ENCODE measurements around the gene PRR35. TPM values are rescaled to one million over a fixed set of nuclear protein-coding genes. Genes with fewer than 3 reads are reported as not detected.

The PRR35 gene
- polyA plus RNA-seq, 1 donor (not counting 4 experiments of a cell fraction or from before 2014, with no cell fraction given), result not detected

GRCh38 chr16:578870-579405, 18.7 kb downstream of the PRR35 start:
- Histone ChIP-seq H3K4me2 (ENCODE audit: control insufficient read depth, extremely low read depth, insufficient read depth, low read depth, low read length) (no peak overlapping the region), H3K9me3 (ENCODE audit: control insufficient read depth, low read depth, low read length) (no peaks in the 10 kb centered on the region), H3K36me3 (ENCODE audit: control insufficient read depth in 2 of 2, extremely low read depth in 1 of 2, insufficient read depth in 2 of 2, low read length in 2 of 2) (peaks cover 9% of the 10 kb centered on the region in 2 experiments), H3K79me2 (ENCODE audit: control insufficient read depth, insufficient read depth, low read length) (no peaks in the 10 kb centered on the region), H3K4me1 (ENCODE audit: control insufficient read depth, extremely low read depth, insufficient read depth, low read length) (no peaks in the 10 kb centered on the region), H3K27me3 (ENCODE audit: control insufficient read depth, extremely low read depth, insufficient read depth, low read length) (no peaks in the 10 kb centered on the region), H4K20me1 (ENCODE audit: control insufficient read depth, extremely low read depth, insufficient read depth, low read length) (no peaks in the 10 kb centered on the region), H3K9me1 (ENCODE audit: control insufficient read depth, extremely low read depth, insufficient read depth, low read length) (no peaks in the 10 kb centered on the region), H3K9ac (ENCODE audit: control insufficient read depth, extremely low read depth, insufficient read depth, low read length) (no peak overlapping the region), H3K27ac (ENCODE audit: control insufficient read depth, insufficient read depth, low read length) (no peak overlapping the region), H3K4me3 (ENCODE audit: control insufficient read depth in 2 of 3, extremely low read depth in 1 of 3, insufficient read depth in 2 of 3, low read depth in 1 of 3, low read length in 3 of 3) (no peak overlapping the region), H2AFZ (ENCODE audit: control insufficient read depth, low read length) (no peak overlapping the region)
- TF ChIP-seq EZH2 (IDR thresholded peaks at IDR 0.05; ENCODE audit: low read length) (no peak), CTCF (optimal IDR thresholded peaks at IDR 0.05 in 1 of 3, IDR thresholded peaks at IDR 0.05 in 1 of 3, conservative IDR thresholded peaks at IDR 0.05 in 1 of 3; ENCODE audit: extremely low read depth in 1 of 3, insufficient read depth in 2 of 3, low read length in 3 of 3) (peak; percentile 46 to 85 (median 75))
- dilution Hi-C loops (cut with MboI; ENCODE audit: extremely low pct_ligation_motif_present, low sequenced_read_pairs), result no loop called here
- FAIRE-seq (no peak), DNase-seq (ENCODE audit: low read depth, low spot score) (no peak)

DNA sequence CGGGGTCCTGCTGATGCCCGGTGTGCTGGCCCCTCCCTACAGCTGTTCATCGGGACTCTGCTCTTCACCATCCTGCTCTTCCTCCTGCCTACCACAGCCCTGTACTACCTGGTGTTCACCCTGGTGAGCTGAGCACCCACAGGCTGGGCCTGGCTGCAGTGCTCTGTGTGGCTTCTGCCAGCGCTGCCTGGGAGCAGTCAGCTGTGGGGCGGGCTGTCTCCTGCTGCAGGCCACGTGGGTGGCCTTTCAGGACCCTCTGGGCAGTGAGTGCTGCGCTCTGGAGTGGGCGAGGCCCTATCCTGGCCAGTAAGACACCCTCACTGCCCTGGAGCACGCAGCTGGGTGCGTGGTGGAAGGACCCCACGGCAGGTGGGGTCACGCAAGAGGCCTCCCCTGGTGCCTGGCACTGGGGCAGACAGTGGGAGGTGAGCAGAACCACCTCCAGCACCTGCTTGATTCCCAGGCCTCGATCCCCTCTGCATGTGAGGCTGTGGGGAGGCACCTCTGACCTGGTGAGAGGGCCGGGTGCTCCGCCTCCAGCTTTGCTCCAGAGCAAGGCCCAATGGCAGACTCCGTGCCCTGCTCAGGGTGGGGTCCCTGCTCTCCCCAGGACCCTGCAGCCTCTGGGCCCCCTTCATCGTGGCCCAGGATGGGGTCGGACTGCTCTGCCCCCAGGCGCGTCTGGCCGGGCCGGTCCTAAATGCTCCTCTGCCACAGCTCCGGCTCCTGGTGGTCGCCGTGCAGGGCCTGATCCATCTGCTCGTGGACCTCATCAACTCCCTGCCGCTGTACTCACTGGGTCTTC, 20.1 kb downstream of the PRR35 start:
- TF ChIP-seq EZH2 (IDR thresholded peaks at IDR 0.05; ENCODE audit: low read length) (no peak), CTCF (optimal IDR thresholded peaks at IDR 0.05 in 1 of 3, IDR thresholded peaks at IDR 0.05 in 1 of 3, conservative IDR thresholded peaks at IDR 0.05 in 1 of 3; ENCODE audit: extremely low read depth in 1 of 3, insufficient read depth in 2 of 3, low read length in 3 of 3) (no peak)
- H3K4me3 ChIP-seq (ENCODE audit: control insufficient read depth in 2 of 3, extremely low read depth in 1 of 3, insufficient read depth in 2 of 3, low read depth in 1 of 3, low read length in 3 of 3), result no peak overlapping the region
- dilution Hi-C loops (cut with MboI; ENCODE audit: extremely low pct_ligation_motif_present, low sequenced_read_pairs), result no loop called here
- H3K36me3 ChIP-seq (ENCODE audit: control insufficient read depth in 2 of 2, extremely low read depth in 1 of 2, insufficient read depth in 2 of 2, low read length in 2 of 2), result peaks cover 0 to 7% of the 10 kb centered on the region in 2 experiments
- no peaks in the 10 kb centered on the region for H3K4me1 ChIP-seq (ENCODE audit: control insufficient read depth, extremely low read depth, insufficient read depth, low read length)
- H3K27me3 ChIP-seq (ENCODE audit: control insufficient read depth, extremely low read depth, insufficient read depth, low read length), result peaks cover under 1% of the 10 kb centered on the region
- H4K20me1 ChIP-seq (ENCODE audit: control insufficient read depth, extremely low read depth, insufficient read depth, low read length), result no peaks in the 10 kb centered on the region
- FAIRE-seq (no peak), DNase-seq (ENCODE audit: low read depth, low spot score) (no peak)
- H3K27ac ChIP-seq (ENCODE audit: control insufficient read depth, insufficient read depth, low read length), result no peak overlapping the region
- H3K9me3 ChIP-seq (ENCODE audit: control insufficient read depth, low read depth, low read length), result no peaks in the 10 kb centered on the region
- H3K9ac ChIP-seq (ENCODE audit: control insufficient read depth, extremely low read depth, insufficient read depth, low read length), result no peak overlapping the region
- H3K4me2 ChIP-seq (ENCODE audit: control insufficient read depth, extremely low read depth, insufficient read depth, low read depth, low read length), result no peak overlapping the region
- H2AFZ ChIP-seq (ENCODE audit: control insufficient read depth, low read length), result no peak overlapping the region
- no peaks in the 10 kb centered on the region for H3K9me1 ChIP-seq (ENCODE audit: control insufficient read depth, extremely low read depth, insufficient read depth, low read length)
- no peaks in the 10 kb centered on the region for H3K79me2 ChIP-seq (ENCODE audit: control insufficient read depth, insufficient read depth, low read length)

Data from keratinocyte (primary cell).